ENCODE data around the gene UMODL1.

UMODL1 gene

GRCh38 chr21:42109473-42109872, 38.4 kb downstream of the UMODL1 start:
- TF ChIP-seq GABPA (IDR thresholded peaks at IDR 0.05; ENCODE audit: low read depth): no peak
- TF ChIP-seq, protein P1, sequence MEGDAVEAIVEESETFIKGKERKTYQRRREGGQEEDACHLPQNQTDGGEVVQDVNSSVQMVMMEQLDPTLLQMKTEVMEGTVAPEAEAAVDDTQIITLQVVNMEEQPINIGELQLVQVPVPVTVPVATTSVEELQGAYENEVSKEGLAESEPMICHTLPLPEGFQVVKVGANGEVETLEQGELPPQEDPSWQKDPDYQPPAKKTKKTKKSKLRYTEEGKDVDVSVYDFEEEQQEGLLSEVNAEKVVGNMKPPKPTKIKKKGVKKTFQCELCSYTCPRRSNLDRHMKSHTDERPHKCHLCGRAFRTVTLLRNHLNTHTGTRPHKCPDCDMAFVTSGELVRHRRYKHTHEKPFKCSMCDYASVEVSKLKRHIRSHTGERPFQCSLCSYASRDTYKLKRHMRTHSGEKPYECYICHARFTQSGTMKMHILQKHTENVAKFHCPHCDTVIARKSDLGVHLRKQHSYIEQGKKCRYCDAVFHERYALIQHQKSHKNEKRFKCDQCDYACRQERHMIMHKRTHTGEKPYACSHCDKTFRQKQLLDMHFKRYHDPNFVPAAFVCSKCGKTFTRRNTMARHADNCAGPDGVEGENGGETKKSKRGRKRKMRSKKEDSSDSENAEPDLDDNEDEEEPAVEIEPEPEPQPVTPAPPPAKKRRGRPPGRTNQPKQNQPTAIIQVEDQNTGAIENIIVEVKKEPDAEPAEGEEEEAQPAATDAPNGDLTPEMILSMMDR (IDR thresholded peaks at IDR 0.05; ENCODE audit: insufficient read depth, low read length): no peak
- no peak for TF ChIP-seq POLR2AphosphoS5 (IDR thresholded peaks at IDR 0.05; ENCODE audit: low read depth)
- TF ChIP-seq, protein P2, sequence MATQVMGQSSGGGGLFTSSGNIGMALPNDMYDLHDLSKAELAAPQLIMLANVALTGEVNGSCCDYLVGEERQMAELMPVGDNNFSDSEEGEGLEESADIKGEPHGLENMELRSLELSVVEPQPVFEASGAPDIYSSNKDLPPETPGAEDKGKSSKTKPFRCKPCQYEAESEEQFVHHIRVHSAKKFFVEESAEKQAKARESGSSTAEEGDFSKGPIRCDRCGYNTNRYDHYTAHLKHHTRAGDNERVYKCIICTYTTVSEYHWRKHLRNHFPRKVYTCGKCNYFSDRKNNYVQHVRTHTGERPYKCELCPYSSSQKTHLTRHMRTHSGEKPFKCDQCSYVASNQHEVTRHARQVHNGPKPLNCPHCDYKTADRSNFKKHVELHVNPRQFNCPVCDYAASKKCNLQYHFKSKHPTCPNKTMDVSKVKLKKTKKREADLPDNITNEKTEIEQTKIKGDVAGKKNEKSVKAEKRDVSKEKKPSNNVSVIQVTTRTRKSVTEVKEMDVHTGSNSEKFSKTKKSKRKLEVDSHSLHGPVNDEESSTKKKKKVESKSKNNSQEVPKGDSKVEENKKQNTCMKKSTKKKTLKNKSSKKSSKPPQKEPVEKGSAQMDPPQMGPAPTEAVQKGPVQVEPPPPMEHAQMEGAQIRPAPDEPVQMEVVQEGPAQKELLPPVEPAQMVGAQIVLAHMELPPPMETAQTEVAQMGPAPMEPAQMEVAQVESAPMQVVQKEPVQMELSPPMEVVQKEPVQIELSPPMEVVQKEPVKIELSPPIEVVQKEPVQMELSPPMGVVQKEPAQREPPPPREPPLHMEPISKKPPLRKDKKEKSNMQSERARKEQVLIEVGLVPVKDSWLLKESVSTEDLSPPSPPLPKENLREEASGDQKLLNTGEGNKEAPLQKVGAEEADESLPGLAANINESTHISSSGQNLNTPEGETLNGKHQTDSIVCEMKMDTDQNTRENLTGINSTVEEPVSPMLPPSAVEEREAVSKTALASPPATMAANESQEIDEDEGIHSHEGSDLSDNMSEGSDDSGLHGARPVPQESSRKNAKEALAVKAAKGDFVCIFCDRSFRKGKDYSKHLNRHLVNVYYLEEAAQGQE (IDR thresholded peaks at IDR 0.05; ENCODE audit: insufficient replicate concordance, low read depth): no peak
- TF ChIP-seq SPI1 (IDR thresholded peaks at IDR 0.05; ENCODE audit: borderline replicate concordance, low read depth): no peak
- DNase-seq (ENCODE audit: low read depth in 1 of 2, low spot score in 1 of 2): no peak
- H3K4me3 ChIP-seq (replicated peaks; ENCODE audit: insufficient read depth, low read length): no peak overlapping the region
- H3K27me3 ChIP-seq (ENCODE audit: insufficient read depth, poor library complexity, severe bottlenecking): no peaks in the 10 kb centered on the region
- no peak overlapping the region for H3K27ac ChIP-seq (replicated peaks)

- TF ChIP-seq, protein P1 (IDR thresholded peaks at IDR 0.05; ENCODE audit: insufficient read depth, low read length): no peak
- TF ChIP-seq SPI1 (IDR thresholded peaks at IDR 0.05; ENCODE audit: borderline replicate concordance, low read depth) (no peak), GABPA (IDR thresholded peaks at IDR 0.05; ENCODE audit: low read depth) (no peak), POLR2AphosphoS5 (IDR thresholded peaks at IDR 0.05; ENCODE audit: low read depth) (no peak)
- TF ChIP-seq, protein P2 (IDR thresholded peaks at IDR 0.05; ENCODE audit: insufficient replicate concordance, low read depth): no peak
- Histone ChIP-seq H3K27me3 (ENCODE audit: insufficient read depth, poor library complexity, severe bottlenecking) (no peaks in the 10 kb centered on the region), H3K27ac (replicated peaks) (no peak overlapping the region), H3K4me3 (replicated peaks; ENCODE audit: insufficient read depth, low read length) (no peak overlapping the region)
- DNase-seq (ENCODE audit: low read depth in 1 of 2, low spot score in 1 of 2): no peak
Measured at GRCh38 chr21:42109873-42110525, 38.9 kb downstream of the UMODL1 start.

- TF ChIP-seq, protein P2 (IDR thresholded peaks at IDR 0.05; ENCODE audit: insufficient replicate concordance, low read depth): no peak
- TF ChIP-seq GABPA (IDR thresholded peaks at IDR 0.05; ENCODE audit: low read depth): no peak
- no peak for TF ChIP-seq SPI1 (IDR thresholded peaks at IDR 0.05; ENCODE audit: borderline replicate concordance, low read depth)
- TF ChIP-seq, protein P1 (IDR thresholded peaks at IDR 0.05; ENCODE audit: insufficient read depth, low read length): no peak
- no peak for TF ChIP-seq POLR2AphosphoS5 (IDR thresholded peaks at IDR 0.05; ENCODE audit: low read depth)
- no peaks in the 10 kb centered on the region for H3K27me3 ChIP-seq (ENCODE audit: insufficient read depth, poor library complexity, severe bottlenecking)
- no peak for DNase-seq (ENCODE audit: low read depth in 1 of 2, low spot score in 1 of 2)
- no peak overlapping the region for H3K27ac ChIP-seq (replicated peaks)
- no peak overlapping the region for H3K4me3 ChIP-seq (replicated peaks; ENCODE audit: insufficient read depth, low read length)
Measured at GRCh38 chr21:42110691-42111469, 39.8 kb downstream of the UMODL1 start.
